ENCODE results near the gene SORCS1. TPM values are rescaled to one million over a fixed set of nuclear protein-coding genes. Genes with fewer than 3 reads are reported as not detected.

Gene SORCS1
- total and polyA plus RNA-seq, 4 donors = 0.04 to 3.5 (median 0.05) TPM

DNA sequence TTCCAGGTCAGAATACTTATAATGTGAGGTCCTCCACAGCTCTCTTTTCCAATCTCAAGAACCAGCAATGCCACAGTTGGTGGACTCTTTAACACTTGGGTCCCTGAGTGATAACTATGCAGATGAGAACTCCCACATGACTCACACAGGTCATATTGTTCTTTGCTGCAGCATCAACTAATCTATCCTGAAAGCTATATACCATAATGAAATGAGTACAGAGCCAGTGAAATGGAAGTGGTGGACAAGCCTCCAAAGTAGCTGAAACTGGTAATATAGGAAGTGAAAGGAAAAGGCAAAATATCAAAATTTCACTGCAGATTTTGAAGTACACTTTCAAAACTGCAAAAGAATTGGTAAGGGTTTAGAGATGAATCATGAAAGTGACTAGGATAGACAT is 45.6 kb downstream of the SORCS1 start:
- no peak for DNase-seq
- H3K4me3 ChIP-seq = no peak overlapping the region
- no peaks in the 10 kb centered on the region for H3K36me3 ChIP-seq (ENCODE audit: control insufficient read depth in 4 of 4, insufficient read depth in 4 of 4, low read length in 4 of 4)
- H3K9me3 ChIP-seq (ENCODE audit: control insufficient read depth in 4 of 4, insufficient read depth in 3 of 4, low read length in 3 of 4) = no peaks in the 10 kb centered on the region
- H3K9ac ChIP-seq (ENCODE audit: insufficient read depth in 1 of 2, low read length in 2 of 2) = no peak overlapping the region
- no peaks in the 10 kb centered on the region for H3K4me1 ChIP-seq (ENCODE audit: control insufficient read depth in 5 of 5, insufficient read depth in 5 of 5, low read length in 5 of 5)
- peaks cover 0 to 2% (median 0%) of the 10 kb centered on the region in 3 donors for H3K27me3 ChIP-seq (ENCODE audit: control insufficient read depth in 3 of 3, insufficient read depth in 3 of 3, low read length in 2 of 3)
- TF ChIP-seq, protein P1, sequence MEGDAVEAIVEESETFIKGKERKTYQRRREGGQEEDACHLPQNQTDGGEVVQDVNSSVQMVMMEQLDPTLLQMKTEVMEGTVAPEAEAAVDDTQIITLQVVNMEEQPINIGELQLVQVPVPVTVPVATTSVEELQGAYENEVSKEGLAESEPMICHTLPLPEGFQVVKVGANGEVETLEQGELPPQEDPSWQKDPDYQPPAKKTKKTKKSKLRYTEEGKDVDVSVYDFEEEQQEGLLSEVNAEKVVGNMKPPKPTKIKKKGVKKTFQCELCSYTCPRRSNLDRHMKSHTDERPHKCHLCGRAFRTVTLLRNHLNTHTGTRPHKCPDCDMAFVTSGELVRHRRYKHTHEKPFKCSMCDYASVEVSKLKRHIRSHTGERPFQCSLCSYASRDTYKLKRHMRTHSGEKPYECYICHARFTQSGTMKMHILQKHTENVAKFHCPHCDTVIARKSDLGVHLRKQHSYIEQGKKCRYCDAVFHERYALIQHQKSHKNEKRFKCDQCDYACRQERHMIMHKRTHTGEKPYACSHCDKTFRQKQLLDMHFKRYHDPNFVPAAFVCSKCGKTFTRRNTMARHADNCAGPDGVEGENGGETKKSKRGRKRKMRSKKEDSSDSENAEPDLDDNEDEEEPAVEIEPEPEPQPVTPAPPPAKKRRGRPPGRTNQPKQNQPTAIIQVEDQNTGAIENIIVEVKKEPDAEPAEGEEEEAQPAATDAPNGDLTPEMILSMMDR (IDR thresholded peaks at IDR 0.05; ENCODE audit: control extremely low read depth, extremely low read depth) = no peak
- ATAC-seq (ENCODE audit: insufficient read depth, low FRiP score) = no peak
- H3K27ac ChIP-seq (ENCODE audit: low read depth in 1 of 2, low read length in 1 of 2) = no peak overlapping the region

DNA sequence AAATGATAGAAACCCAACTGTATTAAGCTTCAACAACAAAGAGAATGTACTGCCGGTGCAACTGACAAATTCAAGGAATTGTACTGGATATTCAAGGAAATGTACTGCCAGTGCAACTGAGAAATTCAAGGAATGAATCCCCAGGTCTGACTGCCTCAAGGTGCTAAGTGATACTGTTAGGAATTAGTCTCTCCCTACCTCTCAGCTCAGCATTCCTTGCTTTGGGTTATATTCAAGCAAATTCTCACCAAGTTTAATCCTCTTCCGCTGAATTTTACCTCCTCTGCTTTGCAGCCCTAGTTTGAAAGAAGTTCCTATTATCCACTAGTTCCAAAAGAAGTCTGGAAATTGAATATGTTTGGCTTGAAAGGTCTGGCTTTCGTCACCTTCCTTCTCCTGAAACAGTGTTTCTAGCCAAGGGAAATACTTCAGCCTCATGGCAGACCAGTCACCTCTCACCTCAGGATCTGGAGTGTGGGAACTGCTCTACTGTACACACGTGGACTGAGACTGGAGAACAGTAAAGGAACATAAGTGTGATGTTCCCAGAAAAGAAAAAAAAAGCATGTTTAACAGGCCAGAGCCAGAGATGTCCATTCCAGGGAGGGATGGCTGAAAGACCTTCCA is 60.4 kb downstream of the SORCS1 start:
- TF ChIP-seq, protein P1 (IDR thresholded peaks at IDR 0.05; ENCODE audit: control extremely low read depth, extremely low read depth) = no peak
- no peak for DNase-seq

DNA sequence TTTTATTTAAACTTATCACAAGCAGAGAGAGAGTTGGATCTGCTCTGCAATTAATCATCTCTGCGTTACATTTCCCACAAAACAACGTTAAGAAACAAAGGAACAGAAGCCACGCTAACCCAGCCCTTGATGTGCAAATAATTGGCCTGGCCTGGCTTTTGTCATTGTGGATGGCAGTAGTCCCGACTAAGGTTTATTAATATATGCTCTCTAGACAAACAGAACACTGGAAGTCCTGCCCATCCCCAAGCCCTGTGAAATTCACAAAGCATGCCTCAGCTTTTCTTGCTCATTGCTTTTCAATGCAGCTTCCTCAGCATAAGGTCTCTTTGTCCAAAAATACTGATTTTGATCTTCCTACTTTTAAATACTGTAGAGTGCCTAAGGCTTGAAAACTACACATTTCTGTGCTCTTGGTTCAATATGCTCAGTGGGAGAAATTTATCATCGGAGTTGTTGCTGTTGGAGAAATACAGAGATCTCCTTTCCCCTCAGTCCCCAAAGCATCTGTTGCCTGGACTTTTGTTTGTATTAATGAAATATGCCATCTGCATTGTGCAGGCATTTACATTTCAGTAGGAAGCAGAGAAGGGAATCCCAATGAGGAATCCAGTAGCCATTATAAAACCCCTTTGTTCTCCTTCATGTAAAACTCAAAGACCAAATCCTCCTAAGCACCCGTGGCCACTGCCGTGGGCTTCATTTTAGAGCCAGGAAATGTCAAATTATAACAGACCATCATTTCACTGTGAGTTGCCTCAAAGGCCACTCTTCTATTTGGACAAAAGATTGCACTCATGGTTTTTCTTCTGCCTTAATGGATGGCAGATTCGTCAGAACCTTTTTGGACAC is 61.1 kb downstream of the SORCS1 start:
- DNase-seq (peak in 1 of 3 donors; percentile 7), ATAC-seq (ENCODE audit: insufficient read depth, low FRiP score) (no peak)
- Histone ChIP-seq H3K9me3 (ENCODE audit: control insufficient read depth in 4 of 4, insufficient read depth in 3 of 4, low read length in 3 of 4) (no peaks in the 10 kb centered on the region), H3K36me3 (ENCODE audit: control insufficient read depth in 4 of 4, insufficient read depth in 4 of 4, low read length in 4 of 4) (no peaks in the 10 kb centered on the region), H3K4me1 (ENCODE audit: control insufficient read depth in 5 of 5, insufficient read depth in 5 of 5, low read length in 5 of 5) (peaks cover 0 to 7% (median 0%) of the 10 kb centered on the region in 5 donors), H3K4me3 (no peak overlapping the region), H3K9ac (ENCODE audit: insufficient read depth in 1 of 2, low read length in 2 of 2) (no peak overlapping the region), H3K27me3 (ENCODE audit: control insufficient read depth in 3 of 3, insufficient read depth in 3 of 3, low read length in 2 of 3) (no peaks in the 10 kb centered on the region), H3K27ac (ENCODE audit: low read depth in 1 of 2, low read length in 1 of 2) (no peak overlapping the region)
- TF ChIP-seq, protein P1 (IDR thresholded peaks at IDR 0.05; ENCODE audit: control extremely low read depth, extremely low read depth) = no peak
- WGBS, 2 donors = 55 to 58% methylated on average over 8 of the region's 8 CpGs

More for the DNA sequence above, 60.4 kb downstream of the SORCS1 start:
- H3K9ac ChIP-seq (ENCODE audit: insufficient read depth in 1 of 2, low read length in 2 of 2) = no peak overlapping the region
- no peak overlapping the region for H3K27ac ChIP-seq (ENCODE audit: low read depth in 1 of 2, low read length in 1 of 2)
- peaks cover 0 to 4% (median 2%) of the 10 kb centered on the region in 4 donors for H3K9me3 ChIP-seq (ENCODE audit: control insufficient read depth in 4 of 4, insufficient read depth in 3 of 4, low read length in 3 of 4)
- H3K36me3 ChIP-seq (ENCODE audit: control insufficient read depth in 4 of 4, insufficient read depth in 4 of 4, low read length in 4 of 4) = no peaks in the 10 kb centered on the region
- peaks cover 0 to 7% (median 0%) of the 10 kb centered on the region in 5 donors for H3K4me1 ChIP-seq (ENCODE audit: control insufficient read depth in 5 of 5, insufficient read depth in 5 of 5, low read length in 5 of 5)
- no peak overlapping the region for H3K4me3 ChIP-seq
- no peaks in the 10 kb centered on the region for H3K27me3 ChIP-seq (ENCODE audit: control insufficient read depth in 3 of 3, insufficient read depth in 3 of 3, low read length in 2 of 3)
- ATAC-seq (ENCODE audit: insufficient read depth, low FRiP score) = no peak
- WGBS, 2 donors = 64 to 66% methylated on average over 4 of the region's 4 CpGs

Data from lung (tissue), 12 donors.